ENCODE data around the gene ELAVL1.
A peak's percentile ranks its signal among the peaks of the same experiment; 100 is the strongest.
"Not testable (repeated sequence)": the region's sequence is repeated elsewhere in the genome, so short reads cannot be mapped to it uniquely, and the experiment has no call there.

Gene ELAVL1

DNA sequence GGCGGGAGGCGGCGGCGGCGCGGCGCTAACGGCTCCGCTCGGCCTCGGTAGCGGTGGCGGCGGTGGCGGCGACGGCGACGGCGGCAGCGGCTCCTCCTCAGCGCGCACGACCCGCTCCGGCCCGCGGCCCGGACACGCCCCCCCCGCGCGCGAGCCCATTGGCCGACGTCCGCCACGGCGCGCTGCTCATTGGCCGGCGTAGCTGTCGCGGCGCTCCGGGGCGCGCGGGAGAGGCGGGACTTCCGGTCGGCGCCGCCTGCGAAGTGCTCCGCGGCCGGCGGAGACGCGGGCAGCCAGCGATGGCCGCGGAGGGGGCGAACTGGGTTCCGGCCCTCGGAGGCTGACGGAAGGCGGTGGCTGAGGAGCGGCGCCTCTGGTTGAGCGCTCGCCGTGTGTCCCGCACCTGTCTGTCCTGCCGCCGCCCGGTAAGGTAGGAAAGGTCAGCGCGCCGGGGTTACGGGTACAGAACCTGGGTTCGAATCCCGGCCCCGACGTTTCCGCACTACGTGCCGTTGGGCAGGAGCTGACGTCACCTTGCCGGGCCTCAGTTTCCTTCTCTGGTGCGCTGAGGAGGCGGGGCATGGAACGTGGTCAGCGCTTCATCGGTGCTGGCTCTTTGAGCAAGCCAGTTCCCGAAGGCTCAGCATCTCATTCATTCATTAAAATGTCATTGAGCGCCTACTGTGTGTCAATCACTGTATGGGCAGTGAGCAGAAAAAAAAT, at the start of gene ELAVL1:
TSS of gene ELAVL1 (minus strand) at position 108 of the 723 bp plus-strand sequence. CDS start 13,826 bp downstream, outside the sequence.
- DNase-seq (ENCODE audit: low read depth in 2 of 2): peak; percentile 80 to 85

DNA sequence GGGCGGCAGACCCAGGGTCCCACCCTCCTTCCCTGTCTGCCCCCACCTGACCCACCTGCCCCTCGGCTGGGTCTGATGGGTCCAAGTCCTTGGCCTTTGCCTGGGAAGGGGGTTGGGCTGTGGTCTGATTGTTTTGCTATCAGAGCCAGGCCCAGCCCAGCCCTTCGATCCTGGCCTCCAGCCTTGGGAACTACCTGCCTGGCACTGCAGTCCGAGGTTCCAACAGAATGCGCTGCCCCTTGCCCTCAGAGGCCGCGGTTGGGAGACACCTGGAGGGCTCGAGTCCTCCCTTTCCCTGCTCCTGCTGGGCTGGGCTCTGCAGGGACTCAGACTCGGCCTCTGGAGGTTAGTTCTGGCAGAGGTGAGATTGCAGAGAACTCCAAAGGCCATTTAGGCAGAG, 48.7 kb upstream of the ELAVL1 start:
- DNase-seq (ENCODE audit: low read depth in 2 of 2): no peak

GRCh38 chr19:8052464-8052859, 47.0 kb upstream of the ELAVL1 start, which contains the start of gene CCL25:
TSS of gene CCL25 (plus strand) at chr19:8052760. CDS start at chr19:8053050, 290 bp downstream.
- no peak for DNase-seq (ENCODE audit: low read depth in 2 of 2)

DNA sequence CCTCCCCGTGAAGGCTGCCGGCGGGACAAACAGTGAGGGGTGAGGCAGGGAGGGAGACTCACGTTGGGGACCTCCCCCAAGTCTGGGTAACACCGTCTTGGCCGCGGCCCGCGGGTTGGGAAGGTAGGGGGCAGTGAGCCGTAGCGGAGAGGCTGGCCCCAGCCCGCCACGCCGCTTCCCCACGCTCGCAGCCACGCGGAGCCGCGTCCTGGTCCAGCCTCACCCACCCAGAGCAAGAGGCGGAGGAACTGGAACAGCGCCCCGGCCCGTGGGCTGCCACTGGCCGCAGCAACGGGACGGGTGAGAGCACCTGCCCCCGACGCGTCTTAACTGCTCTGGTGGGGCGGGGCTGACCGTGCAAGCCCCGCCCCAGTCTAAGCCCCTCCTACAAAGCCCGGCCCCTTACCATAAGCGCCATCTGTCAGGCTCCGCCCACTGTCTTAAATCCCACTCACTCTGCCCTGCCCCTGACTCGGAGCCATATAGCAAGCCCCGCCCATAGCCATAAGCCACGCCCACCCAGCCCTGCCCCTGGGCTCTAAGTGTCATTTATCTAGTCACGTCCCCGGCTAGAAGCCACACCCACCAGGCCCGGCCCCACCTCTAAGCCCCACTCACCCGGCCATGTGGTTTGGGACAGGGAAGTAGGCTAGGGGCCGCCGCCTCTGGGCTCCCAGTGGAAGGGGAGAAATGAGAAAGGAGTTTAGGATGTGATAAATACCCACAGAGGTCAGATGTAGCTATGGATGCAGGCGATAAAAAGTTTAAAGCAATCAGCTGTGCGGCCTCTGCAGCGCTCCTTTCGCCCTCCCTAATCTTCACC, 45.0 kb upstream of the ELAVL1 start:
- peak; percentile 82 to 94 for DNase-seq (ENCODE audit: low read depth in 2 of 2)

DNA sequence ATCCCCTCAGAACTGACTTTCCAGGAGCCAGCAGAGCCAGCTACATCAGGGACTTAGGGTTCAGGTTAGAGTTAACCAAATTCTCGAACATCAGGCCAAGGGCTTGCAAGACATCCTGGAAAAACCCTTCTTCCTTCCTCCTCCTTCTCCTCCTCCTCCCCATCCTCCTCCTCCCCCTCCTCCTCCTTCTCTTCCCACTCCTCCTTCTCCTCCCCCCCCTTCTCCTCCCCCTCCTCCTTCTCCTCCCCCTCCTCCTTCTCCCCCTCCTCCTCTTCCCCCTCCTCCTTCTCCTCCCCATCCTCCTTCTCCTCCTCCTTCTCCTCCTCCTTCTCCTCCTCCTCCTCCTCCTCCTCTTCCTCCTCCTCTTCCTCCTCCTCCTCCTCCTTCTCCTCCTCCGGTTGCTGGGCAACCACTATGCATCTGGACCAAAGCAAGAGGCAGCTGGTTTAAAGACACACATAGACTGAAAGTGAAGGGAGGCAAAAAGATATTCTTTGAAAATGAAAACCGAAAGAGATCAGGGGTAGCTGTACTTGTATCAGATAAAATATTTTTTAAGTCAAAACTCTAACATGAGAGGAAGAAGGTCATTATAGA, 41.2 kb upstream of the ELAVL1 start:
- no peak for DNase-seq (ENCODE audit: low read depth in 2 of 2)

DNA sequence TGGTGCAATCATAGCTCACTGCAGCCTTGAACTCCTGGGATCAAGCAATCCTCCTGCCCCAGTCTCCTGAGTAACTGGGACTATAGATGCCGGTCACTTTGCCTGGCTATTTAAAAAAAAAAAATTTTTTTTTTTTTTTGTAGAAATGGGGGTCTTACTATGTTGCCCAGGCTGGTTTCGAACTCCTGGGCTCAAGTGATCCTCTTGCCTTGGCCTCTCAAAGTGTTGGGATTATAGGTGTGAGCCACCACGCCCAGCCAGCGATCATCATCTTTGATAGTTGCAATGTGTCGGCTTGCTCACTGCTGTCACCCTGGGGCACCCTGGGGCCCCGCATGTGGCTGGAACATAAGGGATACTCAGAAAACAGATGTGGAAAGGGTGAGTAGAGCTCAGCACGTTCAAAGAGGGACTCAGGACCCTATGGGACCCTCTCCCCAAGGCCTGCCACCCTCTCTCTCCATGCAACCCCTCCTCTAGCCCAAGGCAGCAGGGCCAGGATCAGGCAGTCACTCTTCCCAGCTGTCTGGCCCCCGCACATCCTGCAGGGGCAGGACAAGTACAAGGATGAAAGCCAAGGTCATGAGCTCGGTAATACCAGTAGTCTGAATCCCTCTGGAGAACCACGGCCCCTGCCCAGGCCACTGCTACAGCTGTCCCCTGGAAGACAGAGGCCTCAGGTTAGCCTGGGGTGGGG, 40.6 kb upstream of the ELAVL1 start:
- no peak for DNase-seq (ENCODE audit: low read depth in 2 of 2)

GRCh38 chr19:8044018-8044417, 38.6 kb upstream of the ELAVL1 start:
- no peak for DNase-seq (ENCODE audit: low read depth in 2 of 2)

DNA sequence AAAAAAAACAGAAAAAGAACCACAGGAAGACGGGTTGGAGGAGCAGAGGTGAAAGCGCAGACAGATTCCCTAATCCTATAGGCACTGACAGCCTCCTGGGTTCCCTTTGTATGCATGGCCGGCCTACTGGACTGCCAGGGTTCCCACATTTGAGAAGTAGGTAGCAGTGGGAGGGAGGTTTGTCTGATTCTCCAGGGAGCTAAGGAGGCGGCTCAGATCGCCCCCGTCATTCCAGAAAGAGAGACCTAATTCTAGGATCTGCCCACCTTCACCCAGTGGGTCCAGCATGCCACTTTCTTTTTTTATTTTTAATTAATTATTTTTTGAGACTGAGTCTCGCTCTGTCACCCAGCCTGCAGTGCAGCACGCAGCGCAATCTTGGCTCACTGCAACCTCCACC, 37.5 kb upstream of the ELAVL1 start:
- no peak for DNase-seq (ENCODE audit: low read depth in 2 of 2)

DNA sequence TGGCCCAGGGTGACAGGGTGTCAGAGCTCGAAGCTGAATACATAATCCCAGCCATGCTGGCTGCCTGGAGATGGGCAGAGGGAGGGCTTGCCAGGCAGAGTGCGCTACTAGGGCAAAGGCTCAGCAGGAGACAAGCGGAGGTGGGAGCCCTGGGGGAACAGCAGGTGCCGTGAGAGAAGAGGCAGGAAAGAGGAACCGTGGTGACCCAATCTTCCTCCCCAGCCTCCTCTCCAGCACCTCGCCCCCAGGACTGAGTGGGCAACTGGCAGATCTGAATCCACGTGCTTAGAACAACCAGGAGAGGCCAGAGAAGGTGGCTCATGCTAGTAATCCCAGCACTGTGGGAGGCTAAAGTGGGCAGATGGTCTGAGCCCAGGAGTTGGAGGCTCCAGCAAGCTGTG, 36.1 kb upstream of the ELAVL1 start:
- no peak for DNase-seq (ENCODE audit: low read depth in 2 of 2)

- no peak for DNase-seq (ENCODE audit: low read depth in 2 of 2)
These were observed 33.8 kb upstream of the ELAVL1 start for GRCh38 chr19:8039231-8039630.

DNA sequence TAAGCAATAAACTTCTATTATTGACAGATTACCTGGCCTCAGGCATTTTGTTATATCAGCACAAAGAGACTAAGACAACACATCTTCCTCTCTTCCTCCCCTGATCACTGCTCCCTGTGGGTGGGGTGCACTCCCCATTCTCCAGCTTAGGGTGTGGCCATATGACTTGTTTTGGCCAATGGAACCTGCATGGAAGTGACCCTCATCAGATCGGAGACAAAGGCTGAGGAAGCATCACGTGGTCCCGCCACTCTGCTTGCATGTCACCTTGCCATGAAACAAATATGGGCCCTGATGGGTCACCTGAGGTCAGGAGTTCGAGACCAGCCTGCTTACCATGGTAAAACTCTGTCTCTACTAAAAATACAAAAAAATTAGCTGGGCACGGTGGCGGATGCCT, 33.4 kb upstream of the ELAVL1 start:
- DNase-seq (ENCODE audit: low read depth in 2 of 2): no peak

GRCh38 chr19:8036434-8037099, 31.1 kb upstream of the ELAVL1 start:
- no peak for DNase-seq (ENCODE audit: low read depth in 2 of 2)

- DNase-seq (ENCODE audit: low read depth in 2 of 2): no peak
These were observed 28.7 kb upstream of the ELAVL1 start for GRCh38 chr19:8034178-8034525.

DNA sequence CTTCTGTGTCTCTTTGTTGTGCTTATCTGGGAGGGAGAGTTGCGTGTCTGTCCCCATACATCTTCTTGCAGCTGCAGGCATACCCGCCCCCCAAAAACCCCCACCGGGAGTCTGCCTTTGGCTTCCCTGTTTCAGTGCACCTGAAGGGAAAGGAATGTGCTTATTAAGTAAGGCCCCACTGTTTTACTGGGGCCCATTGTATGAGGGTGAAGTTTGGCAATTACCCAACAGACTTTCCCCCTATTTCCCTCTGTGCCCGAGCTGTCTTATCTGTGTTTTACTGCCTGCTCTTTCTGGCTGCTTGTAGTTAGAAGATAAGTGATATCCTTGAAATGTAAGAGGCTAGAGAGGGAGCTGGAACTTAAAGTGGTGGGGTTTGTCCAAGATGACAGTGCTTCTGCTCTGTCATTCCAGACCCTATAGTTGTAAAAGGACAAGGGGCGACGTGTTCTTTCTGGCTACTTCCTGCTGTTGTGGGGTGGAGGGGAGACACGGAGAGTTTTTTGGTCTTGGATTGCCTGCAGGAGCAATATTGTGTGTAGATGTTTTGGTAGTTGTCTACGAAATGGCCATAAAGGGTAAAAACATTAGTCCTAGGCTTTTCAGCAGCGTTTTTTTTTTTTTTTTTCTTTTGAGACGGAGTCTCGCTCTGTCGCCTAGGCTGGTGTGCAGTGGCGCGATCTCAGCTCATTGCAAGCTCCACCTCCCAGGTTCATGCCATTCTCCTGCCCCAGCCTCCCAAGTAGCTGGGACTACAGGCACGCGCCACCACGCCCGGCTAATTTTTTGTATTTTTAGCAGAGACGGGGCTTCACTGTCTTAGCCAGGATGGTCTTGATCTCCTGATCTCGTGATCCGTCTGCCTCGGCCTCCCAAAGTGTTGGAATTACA, 28.1 kb upstream of the ELAVL1 start:
- DNase-seq (ENCODE audit: low read depth in 2 of 2): not testable (repeated sequence)

DNA sequence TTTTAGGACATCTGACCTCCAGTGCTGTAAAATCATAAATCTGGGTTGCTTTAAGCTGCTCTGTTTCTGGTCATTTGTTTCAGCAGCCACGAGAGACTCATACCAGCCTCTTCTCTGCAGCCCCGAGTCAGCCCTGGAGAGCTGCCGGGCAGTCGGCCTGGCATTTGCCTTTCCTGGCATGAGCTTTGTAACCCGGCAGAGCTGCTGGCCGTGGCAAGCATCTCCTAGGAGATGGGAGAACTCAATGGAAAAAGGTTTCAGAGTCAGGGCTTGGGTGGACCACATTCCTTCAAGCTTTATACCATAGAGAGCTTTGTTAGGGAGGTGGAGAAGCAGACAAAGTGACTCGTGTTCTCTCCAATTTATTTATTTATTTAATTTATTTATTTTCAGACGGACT, 25.5 kb upstream of the ELAVL1 start:
- DNase-seq (ENCODE audit: low read depth in 2 of 2): no peak

- DNase-seq (ENCODE audit: low read depth in 2 of 2): no peak
These were observed 23.6 kb upstream of the ELAVL1 start for GRCh38 chr19:8028951-8029491.

- DNase-seq (ENCODE audit: low read depth in 2 of 2): no peak
These were observed 19.9 kb upstream of the ELAVL1 start for GRCh38 chr19:8025316-8025715.

- DNase-seq (ENCODE audit: low read depth in 2 of 2): not testable (repeated sequence)
These were observed 18.8 kb upstream of the ELAVL1 start for GRCh38 chr19:8024256-8024655.

- no peak for DNase-seq (ENCODE audit: low read depth in 2 of 2)
These were observed 17.9 kb upstream of the ELAVL1 start for GRCh38 chr19:8023371-8023770.

GRCh38 chr19:8022275-8022674, 16.8 kb upstream of the ELAVL1 start:
- DNase-seq (ENCODE audit: low read depth in 2 of 2): no peak
